GM21528 (cell line): ENCODE measurements around the gene R3HDM2.
A peak's percentile ranks its signal among the peaks of the same experiment; 100 is the strongest.

Source experiments
- ATAC-seq: cut with Tn5 transposase; IDR thresholded peaks from one replicate; pipeline ENCODE4 v1.9.1; 2021; ENCODE audit warnings: mild to moderate bottlenecking, moderate library complexity; ENCODE audit not compliant: unreplicated experiment, low FRiP score

The R3HDM2 gene

DNA sequence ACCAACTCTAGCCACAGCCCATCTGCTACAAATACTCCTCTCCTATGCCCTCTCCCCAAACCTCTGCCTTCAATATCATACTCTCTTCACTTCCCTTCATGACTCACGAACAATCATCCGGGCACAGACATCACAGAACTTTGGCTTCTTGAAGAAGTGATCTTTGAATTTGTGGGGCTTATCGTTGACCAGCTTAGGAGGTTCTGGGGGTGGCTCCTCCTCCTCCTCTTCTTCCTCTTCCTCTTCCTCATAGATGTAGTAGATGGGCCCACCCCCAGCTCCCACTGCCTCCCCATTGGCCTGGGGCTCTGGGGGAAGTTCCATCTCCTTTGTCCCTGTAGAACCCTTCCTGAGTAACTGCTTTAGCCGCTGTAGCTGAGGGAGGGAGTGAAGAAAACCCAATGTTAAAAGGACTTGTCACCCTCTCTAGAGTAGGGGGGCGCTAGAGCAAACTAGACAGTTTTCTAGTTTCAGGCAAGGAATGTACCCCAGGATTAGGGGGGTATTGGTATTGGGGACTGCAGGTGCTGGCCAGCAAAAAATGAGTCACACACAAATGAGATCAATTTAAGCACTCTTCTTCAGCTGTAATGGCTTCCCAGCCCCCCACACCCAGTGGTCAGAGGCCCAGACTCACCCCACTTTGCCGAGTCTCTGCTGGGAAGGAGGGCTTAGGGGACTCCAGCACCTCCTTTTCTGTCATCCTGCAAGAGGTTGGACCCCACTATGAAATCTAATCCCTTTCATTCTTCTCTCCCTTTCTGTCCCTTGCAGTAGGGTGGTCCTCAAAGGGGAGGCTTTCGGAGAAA is 181.7 kb downstream of the R3HDM2 start:
- ATAC-seq = no peak

DNA sequence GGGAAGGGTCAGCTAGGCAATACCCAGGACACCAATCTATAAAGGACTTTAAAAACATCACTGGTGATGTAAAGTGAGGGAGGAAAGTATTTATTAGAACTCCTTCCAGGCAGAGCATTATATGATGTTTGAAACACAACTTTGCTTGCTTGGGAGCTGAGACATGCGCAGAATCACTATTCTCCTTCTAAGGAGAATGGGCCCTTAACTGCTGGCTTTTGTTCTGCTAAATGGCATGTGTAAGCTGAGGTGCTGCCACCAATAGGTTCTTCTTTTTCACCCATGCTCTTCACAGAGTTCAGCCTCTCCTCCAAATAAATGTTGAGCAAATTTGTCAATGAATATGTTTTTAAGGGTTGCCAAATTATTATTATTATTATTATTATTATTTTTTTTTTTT is 183.8 kb downstream of the R3HDM2 start:
- no peak for ATAC-seq

DNA sequence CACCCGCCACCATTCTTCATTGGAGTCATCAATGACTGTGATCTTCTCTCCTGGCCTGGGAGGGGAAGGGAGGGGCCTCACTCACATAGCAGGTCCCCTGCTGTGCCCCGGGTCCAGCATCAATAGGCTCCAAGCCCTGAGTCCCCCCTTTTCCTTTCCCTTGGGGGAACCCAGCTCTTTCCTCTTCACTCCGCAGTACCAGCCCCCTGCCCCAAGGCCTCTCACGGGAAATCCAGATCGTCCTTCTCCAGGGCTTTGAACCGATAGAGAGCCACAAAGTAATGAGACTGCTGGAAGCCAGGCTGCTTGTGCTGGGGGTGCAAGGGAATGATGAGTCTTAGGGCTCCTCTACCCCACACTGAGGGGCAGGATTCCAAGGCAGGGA is 186.5 kb downstream of the R3HDM2 start:
- no peak for ATAC-seq

DNA sequence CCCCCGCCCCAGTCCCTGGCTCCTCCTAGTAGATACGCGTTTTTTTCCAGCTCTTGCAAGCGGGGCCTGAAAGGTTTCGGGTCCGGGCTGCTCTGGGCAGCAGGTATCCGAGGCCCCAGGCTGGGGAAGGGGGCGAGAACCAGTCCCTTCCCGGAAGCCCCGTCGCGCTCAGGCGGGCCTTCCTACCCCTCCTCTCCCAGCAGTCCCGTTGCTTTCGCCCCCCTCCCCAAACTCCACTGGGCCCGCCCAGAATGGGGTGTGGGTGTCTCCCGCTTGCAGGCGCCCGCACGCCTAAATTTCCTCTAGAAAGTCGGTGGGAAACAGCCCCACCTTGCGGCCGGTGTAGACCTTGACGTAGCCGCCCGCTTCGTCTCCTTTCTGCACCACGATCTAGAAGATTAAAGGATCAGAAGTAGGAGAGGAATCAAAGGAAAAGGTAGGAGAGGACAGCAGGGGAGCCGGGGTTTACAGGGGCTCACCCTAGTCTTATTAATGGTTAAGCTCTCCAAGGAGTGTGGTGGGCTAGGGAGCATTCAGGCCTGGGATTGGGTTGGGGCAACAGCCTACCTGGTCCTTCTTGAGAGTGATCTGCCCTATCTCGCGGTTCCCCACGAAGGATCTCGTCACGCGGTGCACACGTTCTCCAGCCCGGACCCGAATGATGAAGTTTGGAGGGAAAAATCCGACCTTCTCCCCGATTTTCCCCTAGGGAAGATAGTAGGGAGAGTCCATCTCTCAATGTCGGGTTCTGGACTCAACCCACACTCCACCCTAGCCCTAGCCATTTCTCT is 187.1 kb downstream of the R3HDM2 start:
- ATAC-seq = no peak

DNA sequence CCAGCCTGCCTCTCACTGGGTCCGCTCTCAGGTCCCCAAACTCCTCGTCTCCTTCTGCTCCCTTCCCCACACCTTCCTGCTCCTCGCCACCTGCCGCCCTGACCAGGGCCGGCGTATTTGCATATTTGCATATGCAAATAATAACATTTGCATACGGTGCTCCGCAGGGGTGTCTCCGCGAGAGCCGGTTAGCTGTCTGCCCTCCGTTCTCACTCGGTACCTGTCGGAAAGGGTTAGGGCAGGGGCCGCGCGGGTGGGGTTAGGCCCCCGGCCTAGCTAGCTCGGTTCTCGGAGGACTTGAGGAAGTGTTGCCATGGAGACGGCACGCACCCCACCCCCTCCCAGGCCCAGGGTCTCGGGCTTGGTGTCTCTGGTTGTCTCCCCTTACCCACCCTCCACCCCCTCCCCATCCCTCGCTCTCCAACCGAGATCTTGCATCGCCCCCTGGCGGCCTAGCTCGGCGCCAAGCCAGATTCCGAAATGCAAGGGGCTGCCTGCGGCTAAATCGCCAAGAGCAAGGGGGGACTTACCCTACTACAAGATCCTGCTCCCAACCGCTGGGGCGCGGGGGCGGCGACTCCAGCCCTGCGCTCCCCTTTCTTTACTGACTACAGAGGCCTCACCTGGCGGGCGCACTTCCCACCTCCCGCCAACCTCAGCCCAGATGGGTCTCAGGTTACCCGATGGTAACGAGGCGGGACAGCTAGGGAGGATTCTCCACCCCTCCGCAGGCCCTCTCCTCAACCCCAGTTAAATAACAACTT is 188.0 kb downstream of the R3HDM2 start:
- ATAC-seq = no peak

DNA sequence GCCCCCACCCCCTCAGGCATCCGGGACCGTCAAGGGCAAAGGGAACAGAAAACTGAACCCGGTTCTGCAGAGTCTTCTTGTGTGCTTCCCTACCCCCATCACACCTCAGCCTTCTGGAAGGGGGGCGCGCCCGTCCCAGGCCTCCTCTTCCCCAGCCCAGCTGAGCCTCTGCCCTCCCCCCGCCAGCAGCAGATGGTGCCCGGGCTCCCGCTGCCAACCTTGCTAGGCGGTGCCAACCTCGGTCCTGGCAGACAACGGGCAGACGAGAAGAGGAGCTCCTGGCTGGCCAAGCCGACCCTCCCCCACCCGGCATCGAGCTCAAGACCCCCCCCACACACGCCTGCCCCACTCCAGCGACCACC is 188.5 kb downstream of the R3HDM2 start:
- no peak for ATAC-seq

DNA sequence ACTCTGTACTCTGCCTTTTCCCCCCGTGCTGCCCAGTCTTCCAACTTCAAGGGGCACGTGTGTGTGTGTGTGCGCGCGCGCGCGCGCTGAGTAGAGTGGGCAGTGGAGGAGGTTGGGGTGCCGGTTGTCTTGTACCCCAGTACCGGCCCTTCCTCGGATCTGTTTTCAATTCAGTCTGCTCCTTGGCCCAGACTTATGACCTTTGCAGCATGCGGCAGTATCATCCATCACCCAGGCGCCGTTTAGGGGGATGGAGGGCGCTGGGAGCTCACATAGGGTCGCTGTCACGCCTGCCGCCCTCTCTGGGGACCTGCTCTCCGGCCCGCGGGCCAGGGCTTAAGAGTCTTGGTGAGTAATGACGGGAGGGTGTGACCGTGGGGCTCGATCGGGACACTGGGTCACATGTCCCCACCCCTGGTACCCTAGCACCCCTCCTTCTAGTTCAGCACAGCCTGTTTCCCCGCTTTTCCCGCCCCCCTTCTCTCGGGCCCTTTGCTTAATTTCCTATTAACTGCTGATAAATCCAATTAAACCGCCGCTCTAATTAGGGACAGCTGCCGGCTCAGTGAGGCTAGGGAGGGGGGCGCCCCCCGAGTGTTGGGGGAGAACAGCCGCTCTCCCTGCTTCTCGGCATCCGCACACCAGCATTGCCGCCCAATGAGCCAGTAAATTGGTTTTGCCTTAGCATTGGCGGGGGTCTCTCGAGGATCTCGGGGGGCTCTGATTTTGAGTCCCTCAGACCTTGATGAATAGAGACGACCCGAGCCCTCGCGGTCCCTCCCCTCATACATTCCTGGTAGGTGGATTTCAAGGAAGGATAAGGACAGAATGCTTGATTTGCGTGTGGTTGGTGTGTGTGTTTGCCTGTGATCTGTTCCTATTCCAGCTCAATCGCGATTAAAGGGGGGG is 189.2 kb downstream of the R3HDM2 start:
- no peak for ATAC-seq

DNA sequence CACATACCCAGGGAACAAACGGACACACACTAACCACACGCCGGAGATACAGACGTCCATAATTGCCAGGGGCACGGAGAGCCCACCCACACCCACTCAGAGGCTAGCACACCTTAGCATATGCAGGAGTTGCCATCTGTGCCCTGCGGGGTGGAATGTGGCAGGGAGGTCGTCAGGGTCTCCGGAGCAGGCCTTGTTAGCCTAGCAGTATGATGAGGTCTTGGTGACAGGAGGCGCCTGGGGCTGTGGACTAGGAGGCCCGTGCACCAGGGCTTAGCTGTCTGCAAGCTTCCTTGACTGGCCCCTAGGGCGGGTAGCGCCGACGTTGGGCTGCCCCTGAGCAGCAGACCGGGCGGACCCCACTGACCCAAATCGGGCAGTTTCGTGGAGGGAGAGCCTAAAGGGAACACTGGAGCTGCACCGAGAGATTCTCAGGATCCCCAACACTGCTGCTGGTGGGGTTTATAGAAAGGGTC is 189.9 kb downstream of the R3HDM2 start:
- ATAC-seq = no peak

DNA sequence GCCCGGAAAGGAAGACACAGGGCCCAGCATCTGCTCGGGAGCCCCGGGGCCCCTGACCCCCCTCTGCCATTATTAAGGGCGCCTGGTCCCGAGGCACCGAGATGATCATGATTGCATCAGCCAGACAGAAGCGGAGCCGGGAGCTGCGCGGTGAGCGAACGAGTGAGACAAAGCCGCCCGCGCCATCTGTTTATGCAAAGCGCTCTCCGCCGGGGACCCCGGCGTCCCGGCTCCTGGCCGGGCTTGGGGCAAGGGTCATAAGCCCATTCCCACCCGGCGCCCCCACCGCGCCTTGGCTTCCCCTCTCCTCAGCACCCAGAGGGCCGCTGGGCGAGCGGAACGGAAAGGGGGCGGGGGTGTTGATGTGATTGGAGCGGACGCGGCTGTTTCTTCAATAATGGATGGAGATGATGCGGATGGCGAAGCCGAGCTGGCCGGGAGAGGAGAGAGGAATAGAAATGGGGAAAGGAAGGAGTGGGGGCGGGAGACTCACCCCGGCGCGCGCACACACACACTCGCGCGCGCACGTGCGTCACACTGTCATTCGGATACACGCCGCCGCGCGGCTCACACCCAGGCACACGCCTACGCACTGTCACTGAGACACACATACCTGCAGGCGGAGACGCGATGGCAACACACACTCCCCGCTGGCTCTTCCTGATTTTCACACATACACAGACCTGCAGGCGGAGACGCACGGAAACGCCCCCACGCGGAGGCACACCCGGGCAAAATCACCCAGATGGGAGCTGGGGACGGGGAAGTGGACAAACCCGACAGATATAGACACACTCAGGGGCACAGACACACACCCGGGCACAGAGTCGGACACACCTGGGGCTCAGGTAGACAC is 190.5 kb downstream of the R3HDM2 start:
- no peak for ATAC-seq

DNA sequence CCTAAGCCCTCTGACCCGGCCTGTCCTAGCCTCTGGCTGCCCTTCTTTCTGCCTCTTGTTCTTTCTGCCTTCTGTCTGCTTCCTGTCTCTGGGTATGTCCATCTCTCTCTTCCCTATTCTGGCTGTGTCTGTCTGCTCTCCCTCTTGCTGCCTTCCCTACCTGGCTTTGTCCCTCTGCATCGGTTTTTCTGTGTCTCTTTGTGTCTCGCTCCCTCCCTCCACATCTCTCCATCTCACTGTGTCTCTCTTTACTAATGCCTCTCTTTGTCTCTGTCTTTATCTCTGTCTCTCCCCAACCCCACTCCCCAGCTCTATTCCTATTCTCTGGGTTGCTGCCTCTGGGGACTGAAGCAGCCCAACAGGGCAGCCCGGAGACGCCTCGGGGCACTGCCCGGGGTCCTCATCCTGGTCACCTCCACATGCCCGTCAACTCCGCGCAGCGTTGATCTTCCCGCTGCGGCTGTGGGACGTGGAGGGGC is 191.2 kb downstream of the R3HDM2 start:
- no peak for ATAC-seq

DNA sequence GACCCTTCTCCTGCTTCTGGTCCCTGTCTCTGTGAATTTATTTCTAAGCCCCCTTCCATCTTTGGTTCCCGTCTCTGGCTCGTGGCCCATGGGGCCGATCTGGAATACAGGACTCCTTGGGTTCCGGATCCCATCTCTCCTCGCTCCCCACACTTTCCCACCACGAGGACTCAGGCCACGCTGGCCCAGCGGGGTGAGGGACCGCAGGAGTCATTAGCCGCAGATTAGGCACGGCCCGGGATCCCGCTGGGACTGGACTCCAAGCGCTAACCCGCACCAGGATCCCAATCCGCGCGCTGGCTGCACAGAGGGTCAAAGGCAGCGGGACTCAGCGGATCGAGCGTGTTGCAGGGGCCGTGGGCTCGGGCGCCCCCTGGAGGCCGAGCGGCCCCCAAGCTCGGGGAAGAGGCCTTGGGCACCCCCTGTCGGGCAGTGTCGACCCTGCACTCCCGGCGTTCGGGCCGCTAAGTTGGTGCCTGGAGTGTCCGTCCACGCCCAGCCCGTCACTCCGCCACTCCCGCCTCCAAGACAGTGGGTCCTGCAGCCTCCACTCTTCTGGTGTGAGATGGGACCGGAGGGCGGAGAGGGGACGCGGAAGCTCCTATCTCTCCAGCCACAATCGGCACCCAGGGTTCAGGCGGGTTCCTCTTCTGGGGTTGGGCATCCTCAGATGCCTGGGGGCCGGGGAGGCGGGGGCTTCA is 191.8 kb downstream of the R3HDM2 start:
- peak; percentile 45 for ATAC-seq

DNA sequence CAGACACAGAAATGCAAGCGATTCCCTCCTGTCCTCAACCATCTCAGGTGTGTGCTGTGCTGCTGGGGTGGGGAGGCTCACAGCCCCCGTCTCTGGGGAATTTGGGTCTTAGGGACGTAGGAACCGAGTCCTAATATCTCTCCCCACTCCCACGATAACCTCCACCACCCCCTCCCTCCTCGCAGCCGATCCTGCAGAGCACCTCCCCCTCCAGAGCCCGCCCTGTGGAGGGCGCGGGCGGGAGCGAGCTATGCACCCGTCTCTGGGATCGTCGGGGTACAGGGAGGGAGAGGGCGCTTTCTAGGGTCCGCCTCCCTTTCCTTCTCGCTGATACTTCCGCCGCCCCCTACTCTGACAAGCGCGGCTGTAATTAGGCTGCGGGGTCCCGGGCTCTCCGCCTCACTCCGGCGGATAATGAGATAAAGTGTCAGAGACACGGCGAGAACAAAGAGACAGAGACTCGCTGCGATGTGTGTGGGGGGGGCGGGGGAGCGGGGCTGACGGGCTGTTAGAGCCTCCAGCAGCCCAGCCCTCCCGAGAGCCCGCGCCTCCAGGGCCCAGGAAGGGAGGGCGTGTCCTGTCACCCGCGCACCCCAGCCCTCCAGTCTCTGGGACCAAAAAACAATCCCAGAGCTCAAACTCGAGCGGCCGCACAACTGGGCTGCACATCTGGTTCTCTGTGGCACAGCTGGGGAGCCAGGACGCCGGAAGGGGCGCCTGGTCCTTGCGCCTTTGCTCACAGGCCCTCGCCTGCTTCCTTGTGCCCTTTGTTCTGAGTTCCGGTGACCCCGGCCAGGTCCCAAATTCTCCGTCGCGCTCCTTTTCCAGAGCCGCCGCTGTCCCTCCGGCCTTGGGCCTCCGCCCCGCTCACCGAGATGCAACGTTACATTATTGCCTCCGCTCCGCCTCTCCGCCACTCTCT is 192.7 kb downstream of the R3HDM2 start:
- ATAC-seq = no peak

DNA sequence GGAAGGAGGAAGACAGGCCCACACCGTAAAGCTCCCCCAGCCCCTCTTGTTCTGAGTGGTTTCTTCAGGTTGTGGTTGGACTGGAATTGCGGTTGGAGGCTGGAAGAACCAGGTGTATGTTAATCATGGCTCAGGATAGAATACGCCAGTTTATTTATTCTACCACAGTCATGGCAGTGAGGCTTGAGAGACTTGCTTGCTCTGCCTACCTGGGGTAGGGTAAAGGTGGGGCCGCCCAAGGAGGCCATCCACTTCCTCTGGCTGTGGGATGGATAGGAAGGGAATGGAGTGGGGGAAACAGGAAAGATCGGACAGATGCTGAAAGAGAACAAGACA is 193.3 kb downstream of the R3HDM2 start:
- ATAC-seq = no peak

DNA sequence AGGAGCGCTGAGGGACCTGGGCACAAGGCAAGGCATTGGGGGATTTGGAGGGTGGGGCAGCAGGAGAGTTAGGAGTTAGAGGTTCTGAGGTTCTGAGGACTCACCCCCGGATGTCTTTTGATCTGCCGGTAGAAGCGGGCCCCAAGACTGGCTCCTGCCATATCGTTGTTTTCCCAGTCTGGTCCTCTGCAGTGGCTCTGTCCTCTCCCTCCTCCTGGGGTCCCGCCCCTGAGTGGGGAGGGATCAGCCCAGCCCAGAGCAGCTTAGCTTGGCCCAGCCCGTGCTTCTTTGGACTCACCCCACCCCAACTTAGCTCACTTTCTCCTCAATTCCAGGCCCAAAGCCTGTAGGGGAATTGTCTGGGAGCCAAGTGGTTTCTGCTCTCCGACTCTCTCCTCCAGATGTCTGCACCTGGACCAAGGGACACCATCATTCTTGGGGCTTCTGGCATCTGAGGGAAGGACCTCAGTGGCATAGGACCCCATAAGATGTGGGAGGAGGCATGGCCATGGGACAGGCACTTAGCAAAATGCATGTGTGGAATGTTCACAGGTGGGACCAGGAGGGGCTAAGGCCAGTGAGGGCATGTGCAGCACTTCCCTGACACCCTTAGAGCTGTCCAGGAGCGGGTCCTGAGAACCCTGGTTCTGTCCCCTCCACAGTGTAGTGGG is 193.8 kb downstream of the R3HDM2 start:
- no peak for ATAC-seq

DNA sequence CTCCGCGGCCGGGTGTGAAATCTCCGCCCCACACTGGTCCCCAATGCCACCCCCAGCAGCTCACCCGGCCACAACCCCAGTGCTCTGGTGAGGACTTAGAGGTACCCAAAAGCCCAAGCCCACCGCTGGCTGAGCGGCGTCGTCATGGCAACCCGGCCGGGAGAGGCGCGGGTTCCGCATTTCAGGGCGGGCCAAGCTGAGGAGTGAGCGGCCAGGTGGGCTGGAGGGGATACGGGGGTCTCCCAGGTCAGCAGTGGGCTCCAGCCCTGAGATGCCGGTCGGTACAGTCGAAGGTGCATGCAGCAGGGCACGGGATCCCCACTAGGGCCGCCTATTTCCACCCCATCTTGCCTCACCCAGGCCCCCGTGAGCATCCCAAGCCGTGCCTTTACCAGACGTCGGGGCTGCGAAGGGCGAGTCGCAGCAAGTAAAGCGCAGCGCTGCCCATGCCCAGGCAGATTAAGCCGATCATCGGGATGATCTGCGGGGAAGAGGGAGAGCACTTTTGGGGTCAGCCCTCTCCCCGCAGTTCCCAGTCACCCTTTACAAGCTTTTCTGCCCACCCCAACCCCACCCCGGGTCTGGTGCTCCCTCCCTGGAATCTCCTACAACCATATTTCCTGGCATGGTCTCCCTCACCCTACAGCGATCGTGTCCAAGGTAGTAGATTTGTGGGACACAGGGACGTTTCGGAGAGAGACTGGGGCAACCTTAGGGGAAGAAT is 194.5 kb downstream of the R3HDM2 start:
- ATAC-seq = no peak

DNA sequence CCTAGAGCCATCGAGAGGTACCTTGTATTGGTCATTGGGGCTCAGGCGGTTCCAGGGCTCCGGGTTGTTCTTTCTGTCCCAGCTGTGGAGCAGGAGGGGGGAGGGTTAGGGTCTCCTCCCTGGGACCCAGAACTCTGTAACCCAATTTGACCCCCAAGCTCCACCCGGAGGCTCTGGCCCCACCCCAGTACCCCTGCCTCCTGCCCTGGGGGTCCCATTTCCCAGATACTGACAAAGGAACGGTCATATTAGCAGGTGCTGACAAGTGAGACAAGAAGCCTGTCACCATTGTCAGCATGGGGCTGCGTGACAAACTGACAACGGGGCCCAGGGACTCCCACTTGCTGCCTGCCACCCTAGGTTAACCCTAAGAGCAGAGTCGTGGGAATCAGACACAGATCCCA is 195.1 kb downstream of the R3HDM2 start:
- ATAC-seq = no peak
